Right renal cortex interstitium (tissue), 3 donors: ENCODE data around the gene ZNF106. TPM values are rescaled to one million over a fixed set of nuclear protein-coding genes. Genes with fewer than 3 reads are reported as not detected.

ENCODE experiments used
- DNase-seq, 3 donors: peaks; one replicate each; pipeline ENCODE4 v3.0.0-alpha.2; 2013; ENCODE audit warnings: low read depth in 3 of 3, low spot score in 2 of 3
- polyA plus RNA-seq, 3 donors: library from polyadenylated mRNA; unstranded; fragments of 120-200 nt; gene quantifications; one replicate each; pipeline ENCODE4 v1.2.1, GENCODE V29; 2013; ENCODE audit not compliant: insufficient read length in 3 of 3

Gene ZNF106
- 10 to 100 TPM; 47.1 to 50.6 (median 50.5) TPM for polyA plus RNA-seq

DNA sequence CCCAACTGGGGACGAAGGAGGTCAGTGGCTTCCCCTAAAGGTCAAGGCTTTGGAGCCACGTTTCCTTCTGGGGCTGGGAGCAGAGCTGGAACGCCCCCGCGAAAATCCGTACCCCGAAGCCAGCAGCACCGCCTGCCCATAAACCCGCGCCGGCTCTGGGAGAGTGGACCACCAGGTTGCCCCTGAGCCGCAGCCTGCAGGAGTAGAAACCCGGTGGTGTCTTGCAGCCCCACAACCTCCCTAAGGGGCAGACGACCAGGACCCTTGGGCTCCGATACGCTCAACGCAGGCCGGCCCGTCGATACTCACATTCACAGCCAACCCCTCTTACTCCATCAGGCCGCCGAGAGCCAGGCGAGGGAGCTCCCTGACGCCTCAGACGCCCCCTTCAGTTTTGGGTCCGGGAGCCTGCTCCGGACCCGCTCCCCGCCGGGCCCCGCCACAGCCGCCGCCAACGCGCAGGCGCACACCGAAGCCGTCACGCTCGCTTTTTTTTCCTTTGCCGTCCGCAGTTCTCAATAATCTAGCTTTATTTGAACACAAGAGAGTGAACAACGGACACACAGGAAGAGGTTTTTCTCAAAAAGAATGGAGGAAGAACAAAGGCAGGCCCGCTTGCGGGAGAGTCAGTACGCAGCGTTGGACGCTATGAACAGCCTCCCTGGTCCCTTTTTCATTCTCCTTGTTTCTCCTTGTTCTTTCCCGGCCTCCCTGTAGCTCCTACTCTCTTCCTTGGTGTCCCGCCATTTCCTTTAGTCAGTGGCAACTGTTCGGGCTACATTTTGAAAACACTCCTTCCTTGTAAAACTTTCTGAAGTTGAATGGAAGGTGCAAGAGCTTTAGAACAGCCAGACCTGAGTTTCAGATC, at the start of gene ZNF106:
Gene ZNF106 (minus strand): TSS at position 471 of the 868 bp plus-strand sequence. CDS start 18,852 bp downstream, outside the sequence.
- DNase-seq: peak; percentile 80 to 87 (median 85)

DNA sequence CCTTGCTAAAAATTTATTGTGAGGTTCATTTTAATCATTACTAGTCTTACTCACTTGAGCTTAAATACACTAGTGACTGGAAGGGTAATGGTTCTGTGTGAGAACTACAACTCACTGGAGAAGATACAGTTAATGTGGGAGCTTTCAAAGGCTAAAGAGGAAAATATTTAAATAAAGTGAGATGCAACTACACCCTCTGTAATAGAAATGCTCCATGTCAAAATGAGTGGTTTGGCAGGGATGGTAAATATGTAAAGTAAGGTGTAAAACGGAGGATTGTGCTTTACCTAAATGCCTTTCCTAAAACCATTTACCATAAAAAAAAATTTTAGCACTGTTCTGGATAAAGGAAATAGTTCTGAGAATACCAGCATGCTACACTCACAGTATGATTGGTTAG, 42.3 kb upstream of the ZNF106 start:
- no peak for DNase-seq

- DNase-seq: no peak
These were observed 38.0 kb upstream of the ZNF106 start for GRCh38 chr15:42528970-42529369.

GRCh38 chr15:42523331-42523730, 32.4 kb upstream of the ZNF106 start:
- no peak for DNase-seq

- no peak for DNase-seq
These were observed 20.1 kb upstream of the ZNF106 start for GRCh38 chr15:42511007-42511391.

- no peak for DNase-seq
These were observed 19.5 kb upstream of the ZNF106 start for GRCh38 chr15:42510258-42511006.

DNA sequence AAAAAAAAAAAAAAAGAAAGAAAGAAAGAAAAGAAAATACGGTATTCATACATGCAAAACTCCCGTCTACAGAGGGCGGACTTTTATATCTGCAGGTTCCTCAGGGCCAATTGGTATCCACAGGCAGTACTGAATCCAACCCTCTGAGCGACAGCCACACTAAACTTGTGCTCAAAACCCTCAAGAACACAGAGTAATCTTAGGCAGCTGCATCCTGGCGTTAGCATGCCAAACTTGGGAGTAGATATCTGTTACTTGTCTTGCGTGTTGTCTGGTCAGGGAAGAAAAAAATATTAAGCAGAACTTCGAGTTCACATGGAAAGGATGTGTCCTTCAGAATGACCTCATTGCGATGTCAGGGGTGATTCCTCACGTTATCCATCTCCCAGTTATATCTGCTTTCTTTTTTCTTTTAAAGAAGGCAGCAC, 17.3 kb upstream of the ZNF106 start:
- DNase-seq: no peak

GRCh38 chr15:42507514-42507913, 16.6 kb upstream of the ZNF106 start:
- no peak for DNase-seq

DNA sequence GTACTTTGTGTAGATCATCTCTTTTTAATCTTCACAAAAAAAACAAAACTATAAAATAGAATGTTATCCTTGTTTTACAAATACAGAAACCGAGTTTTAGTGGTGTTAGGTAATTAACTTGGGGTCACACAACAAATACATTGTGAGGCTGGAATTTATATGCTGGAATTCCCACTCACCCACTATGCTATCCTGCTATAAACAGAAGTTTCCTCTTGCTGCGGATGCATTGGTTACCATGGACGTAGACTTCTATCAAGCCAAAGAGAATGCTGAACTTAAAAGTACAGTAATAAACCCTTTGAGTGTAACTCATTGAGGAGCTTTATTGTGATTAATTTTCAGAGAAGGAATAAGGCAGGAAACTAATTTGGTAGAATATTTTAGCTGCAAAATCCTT, 13.7 kb upstream of the ZNF106 start:
- DNase-seq: no peak

DNA sequence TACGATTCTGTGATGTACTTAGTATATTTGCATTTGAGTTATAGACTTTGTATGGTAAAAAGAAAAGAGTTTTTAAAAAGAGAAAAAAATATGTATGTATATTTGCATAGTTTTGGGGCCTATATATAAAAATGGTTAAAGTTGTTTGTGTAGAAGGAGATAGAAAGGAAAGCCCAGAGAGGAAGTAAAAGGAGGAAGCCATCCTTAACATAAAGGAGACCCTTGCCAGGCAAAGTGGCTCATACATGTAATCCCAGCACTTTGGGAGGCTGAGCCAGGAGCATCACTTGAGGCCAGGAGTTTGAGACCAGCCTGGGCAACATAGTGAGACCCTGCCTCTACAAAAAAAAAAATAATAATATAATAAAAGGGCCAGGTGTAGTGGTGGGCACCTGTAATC, 12.9 kb upstream of the ZNF106 start:
- DNase-seq: no peak

DNA sequence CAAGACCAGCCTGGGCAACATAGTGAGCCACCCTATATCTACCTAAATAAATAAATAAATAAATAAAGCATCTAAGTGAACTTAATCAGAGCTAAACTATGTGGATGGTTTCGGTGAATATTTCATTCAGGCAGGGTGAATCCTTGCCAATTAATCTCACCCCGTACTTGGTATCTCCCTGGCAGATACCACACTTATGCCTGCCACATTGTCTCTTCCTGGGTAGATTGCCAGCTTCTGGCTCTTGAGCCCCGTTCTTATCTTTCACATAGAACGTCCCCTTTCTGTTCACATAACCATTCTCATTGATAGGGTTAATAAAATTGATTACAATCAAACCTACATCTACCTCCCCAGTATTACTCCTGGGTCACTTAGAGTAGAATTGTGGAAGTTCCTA, 11.5 kb upstream of the ZNF106 start:
- no peak for DNase-seq

- no peak for DNase-seq
These were observed 9.1 kb upstream of the ZNF106 start for GRCh38 chr15:42499858-42500609.

- DNase-seq: no peak
These were observed 7.5 kb upstream of the ZNF106 start for GRCh38 chr15:42498212-42499068.

DNA sequence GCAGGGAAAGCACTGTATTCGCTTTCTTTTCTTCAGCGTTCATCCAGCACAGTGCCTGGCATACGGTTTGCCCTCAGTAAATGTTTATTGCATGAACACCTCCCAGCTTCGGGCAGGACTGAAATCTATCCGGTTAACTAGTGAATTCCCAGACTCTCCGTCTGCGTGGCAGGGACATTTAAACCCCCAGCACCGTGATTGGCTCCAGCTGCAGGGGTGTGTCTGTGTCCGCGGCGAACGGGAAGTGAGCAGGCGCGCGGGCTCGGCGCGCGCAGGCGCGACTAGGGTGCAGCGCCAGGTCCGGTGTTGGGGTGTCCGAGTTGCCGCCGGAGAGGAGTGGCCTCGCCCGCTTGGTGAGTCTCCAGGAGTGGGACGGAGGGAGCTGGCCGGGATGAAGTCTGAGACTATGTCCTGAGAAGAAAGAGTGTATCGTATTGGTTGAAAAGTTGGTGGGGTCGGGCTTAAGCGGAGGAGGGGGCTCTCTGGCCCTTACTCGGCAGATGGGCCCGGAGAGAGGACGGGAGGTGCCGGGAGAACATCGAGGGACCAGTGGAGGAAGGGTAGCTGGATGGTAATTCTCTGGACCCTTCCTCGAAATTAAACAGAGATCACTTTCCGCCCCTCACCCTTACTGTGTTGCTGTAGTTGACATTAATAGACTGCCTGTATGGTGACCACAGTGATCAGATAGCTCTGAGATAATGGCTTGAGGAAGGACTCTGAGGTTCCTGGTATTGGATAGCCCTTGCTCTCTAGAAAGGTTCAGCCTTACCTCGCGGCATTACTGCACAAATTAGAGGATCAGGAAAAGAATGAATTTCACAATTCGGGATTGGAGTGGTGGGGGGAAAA, 4.6 kb upstream of the ZNF106 start, which contains the start of gene SNAP23:
Gene SNAP23 (plus strand): TSS at position 274 of the 852 bp plus-strand sequence. CDS start 16,213 bp downstream, outside the sequence.
- peak; percentile 84 to 87 (median 86) for DNase-seq

DNA sequence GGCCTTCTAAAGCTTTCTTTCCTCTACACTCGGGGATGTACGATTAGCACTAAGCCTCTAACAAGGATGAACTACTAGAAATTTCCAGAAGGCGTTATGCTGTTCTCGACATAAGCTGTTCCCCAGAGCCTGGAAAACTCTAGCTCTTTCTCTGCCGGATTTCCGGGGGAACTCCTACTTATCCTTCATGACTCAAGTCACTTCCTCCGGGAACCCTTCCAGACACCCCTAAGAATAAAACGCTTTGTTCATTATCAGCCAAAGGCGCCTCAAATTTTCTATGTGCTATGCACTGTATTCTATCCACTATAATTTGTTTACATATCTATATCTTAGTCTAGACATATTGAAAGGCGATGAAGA, 4.0 kb upstream of the ZNF106 start:
- peak in 1 of 3 donors; percentile 41 for DNase-seq

DNA sequence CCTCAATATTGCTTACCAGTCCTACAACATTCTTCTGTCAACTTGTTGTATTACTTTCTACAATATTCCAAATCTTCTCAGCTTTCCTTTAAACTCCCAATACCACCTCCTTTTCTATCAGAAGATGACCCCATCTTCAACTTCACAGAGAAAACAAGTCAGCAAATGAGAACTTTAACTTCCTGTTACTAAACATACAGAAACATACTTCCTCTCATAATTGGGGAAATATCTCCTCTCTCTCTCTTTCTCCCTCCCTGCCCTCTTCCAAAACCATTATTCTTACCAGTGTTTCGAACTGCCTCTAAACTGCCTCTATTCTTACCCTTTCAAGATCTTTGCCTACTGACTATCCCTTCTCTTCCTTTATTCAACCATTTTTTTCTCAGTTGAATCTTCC, 2.7 kb upstream of the ZNF106 start:
- no peak for DNase-seq

GRCh38 chr15:42491539-42492225, 741 bp upstream of the ZNF106 start:
- DNase-seq: no peak

GRCh38 chr15:42490291-42490670, 660 bp downstream of the ZNF106 start:
- DNase-seq: peak in 2 of 3 donors; percentile 23 to 36
